Posterior vena cava (tissue), 2 donors: ENCODE data around the gene BTRC. TPM values are rescaled to one million over a fixed set of nuclear protein-coding genes. Genes with fewer than 3 reads are reported as not detected.
"Not testable (repeated sequence)": the region's sequence is repeated elsewhere in the genome, so short reads cannot be mapped to it uniquely, and the experiment has no call there.

Experiments used
- DNase-seq: peaks from one replicate; pipeline ENCODE4 v3.0.0-alpha.2; 2020; ENCODE audit warnings: low spot score
- intact Hi-C, 2 donors: fragments of 100-400 bp; cut with DNase I; formaldehyde crosslinking; loops; one replicate each; pipeline versions ENCODE4 v1.14.1 to v1.14.2; 2022 to 2023
- long read RNA-seq, 2 donors: library from polyadenylated mRNA; unstranded; transcript quantifications; one replicate each; pipeline ENCODE4 v2.0.0, GENCODE V29; 2020 to 2021
- total RNA-seq, 2 donors: library from RNA; stranded (reverse); fragmentation: NEBNext Ultra II Directional; extraction: Animal tissue kit (Norgen Biotek cat#: 25700); gene quantifications; one replicate each; pipeline ENCODE4 v1.2.1, GENCODE V29; 2021
- donor health status: DM: yes; HTN: yes; CAD: no.
- donor health status: DM: yes; HTN: yes; CAD: no.

The BTRC gene
- 10 to 100 TPM; 13.9 to 14.3 TPM for total RNA-seq
- long read RNA-seq, donor 1, full-length matches to known transcripts: 5 of 8 reads
- long read RNA-seq, donor 1, partial matches to known transcripts: 0 of 8 reads
- long read RNA-seq, donor 1, other reads (novel, unspliced or antisense): 3 of 8 reads
- long read RNA-seq, donor 2, full-length matches to known transcripts: 6 of 12 reads
- long read RNA-seq, donor 2, partial matches to known transcripts: 1 of 12 reads
- long read RNA-seq, donor 2, other reads (novel, unspliced or antisense): 5 of 12 reads

GRCh38 chr10:101353692-101354327, at the start of gene BTRC:
BTRC (plus strand) TSS chr10:101354165; CDS start chr10:101354181, 16 bp downstream.
- intact Hi-C loops: no loop called here

GRCh38 chr10:101304316-101304715, 49.6 kb upstream of the BTRC start:
- DNase-seq: no peak
- intact Hi-C loops: no loop called here

More at GRCh38 chr10:101353692-101354327, at the start of gene BTRC:
- peak; percentile 98 for DNase-seq

GRCh38 chr10:101305320-101306241, 48.4 kb upstream of the BTRC start:
- intact Hi-C loops: no loop called here
- DNase-seq: peak; percentile 51

GRCh38 chr10:101308051-101308450, 45.9 kb upstream of the BTRC start:
- intact Hi-C loops: no loop called here
- DNase-seq: peak; percentile 0

- intact Hi-C loops: no loop called here
- DNase-seq: peak; percentile 51
Measured at GRCh38 chr10:101310529-101311184, 43.3 kb upstream of the BTRC start.

GRCh38 chr10:101311185-101312066, 42.5 kb upstream of the BTRC start:
- peak; percentile 69 for DNase-seq
- intact Hi-C loops: no loop called here

GRCh38 chr10:101319241-101319915, 34.6 kb upstream of the BTRC start:
- peak; percentile 12 for DNase-seq
- intact Hi-C loops: no loop called here

GRCh38 chr10:101321073-101321472, 32.9 kb upstream of the BTRC start:
- DNase-seq: peak; percentile 58
- intact Hi-C loops: no loop called here

- peak; percentile 66 for DNase-seq
- intact Hi-C loops: no loop called here
Measured at GRCh38 chr10:101322266-101323108, 31.5 kb upstream of the BTRC start.

GRCh38 chr10:101323495-101323894, 30.5 kb upstream of the BTRC start:
- DNase-seq: peak; percentile 66
- intact Hi-C loops: no loop called here

GRCh38 chr10:101327454-101327853, 26.5 kb upstream of the BTRC start:
- DNase-seq: peak; percentile 47
- intact Hi-C loops: not testable (repeated sequence)

GRCh38 chr10:101329341-101330032, 24.5 kb upstream of the BTRC start:
- DNase-seq: peak; percentile 18
- intact Hi-C loops: no loop called here

GRCh38 chr10:101330231-101330630, 23.7 kb upstream of the BTRC start:
- DNase-seq: no peak
- intact Hi-C loops: no loop called here

GRCh38 chr10:101330631-101331225, 23.2 kb upstream of the BTRC start:
- no peak for DNase-seq
- intact Hi-C loops: no loop called here

GRCh38 chr10:101331956-101332355, 22.0 kb upstream of the BTRC start:
- no peak for DNase-seq
- intact Hi-C loops: no loop called here

GRCh38 chr10:101334259-101334658, 19.7 kb upstream of the BTRC start:
- intact Hi-C loops, DNase-seq: not testable (repeated sequence)
